DOHH2 (cell line): ENCODE measurements around the gene PCDH15.

Experiments
- H3F3A ChIP-seq: fragments of 200-600 bp; sonication (generic), shearing (Covaris generic); 2 replicates; pipeline ENCODE4 v1.6.0; 2016; ENCODE audit warnings: antibody characterized with exemption, mild to moderate bottlenecking; ENCODE audit not compliant: control insufficient read depth, insufficient read depth
- H3K27ac ChIP-seq: fragments of 200-600 bp; sonication (generic); 2 replicates; pipeline ENCODE4 v1.5.1; 2014; ENCODE audit warnings: low read depth, mild to moderate bottlenecking, low read length, moderate library complexity
- H3K27me3 ChIP-seq: fragments of 200-600 bp; sonication (generic); 2 replicates; pipeline ENCODE4 v1.6.1; 2014; ENCODE audit warnings: mild to moderate bottlenecking, low read length, mixed read lengths; ENCODE audit not compliant: control insufficient read depth
- H3K36me3 ChIP-seq: fragments of 200-600 bp; sonication (generic); 2 replicates; pipeline ENCODE4 v1.6.1; 2014; ENCODE audit warnings: mild to moderate bottlenecking, low read length, moderate library complexity, mixed read lengths; ENCODE audit not compliant: control insufficient read depth
- H3K4me1 ChIP-seq: fragments of 200-600 bp; sonication (generic); 2 replicates; pipeline ENCODE4 v1.6.1; 2014; ENCODE audit warnings: mild to moderate bottlenecking, low read length, mixed read lengths; ENCODE audit not compliant: control insufficient read depth
- H3K4me2 ChIP-seq: fragments of 200-600 bp; sonication (generic); 2 replicates; pipeline ENCODE4 v1.6.0; 2014; ENCODE audit warnings: mild to moderate bottlenecking, low read length, moderate library complexity
- H3K4me3 ChIP-seq: fragments of 200-600 bp; sonication (generic); 2 replicates; pipeline ENCODE4 v1.5.1; 2014; ENCODE audit warnings: mild to moderate bottlenecking, low read length, mixed read lengths
- H3K79me2 ChIP-seq: fragments of 200-600 bp; sonication (generic); 2 replicates; pipeline ENCODE4 v1.6.1; 2014; ENCODE audit warnings: mild to moderate bottlenecking, low read length, mixed read lengths; ENCODE audit not compliant: control insufficient read depth
- H3K9me2 ChIP-seq: fragments of 200-600 bp; sonication (generic); replicated peaks from 2 replicates; pipeline ENCODE4 v1.6.1; 2014; ENCODE audit warnings: mild to moderate bottlenecking, low read length, mixed read lengths; ENCODE audit not compliant: control insufficient read depth
- H3K9me3 ChIP-seq: fragments of 200-600 bp; sonication (generic); 2 replicates; pipeline ENCODE4 v1.6.1; 2014; ENCODE audit warnings: antibody characterized with exemption, low read length, mixed read lengths; ENCODE audit not compliant: control insufficient read depth, insufficient read depth
- H4K20me1 ChIP-seq: fragments of 200-600 bp; sonication (generic); 2 replicates; pipeline ENCODE4 v1.6.0; 2014; ENCODE audit warnings: low read depth, mild to moderate bottlenecking, antibody characterized with exemption, low read length, moderate library complexity; ENCODE audit not compliant: control insufficient read depth, insufficient read depth
- CTCF ChIP-seq: fragments of 200-600 bp; sonication (generic); IDR thresholded peaks from one replicate; pipeline ENCODE4 v1.5.1; 2014; ENCODE audit warnings: antibody characterized with exemption, mild to moderate bottlenecking, low read depth, low read length; ENCODE audit not compliant: poor library complexity, severe bottlenecking
- EZH2phosphoT487 ChIP-seq: fragments of 200-600 bp; sonication (generic); IDR thresholded peaks from 2 replicates; pipeline ENCODE4 v1.6.1; 2017; ENCODE audit warnings: borderline replicate concordance, mild to moderate bottlenecking, antibody characterized with exemption, low read length, moderate library complexity, mixed read lengths

Gene PCDH15

GRCh38 chr10:54503863-54504262 lies 297.2 kb downstream of the PCDH15 start:
- H3K4me2 ChIP-seq, result no peak overlapping the region
- no peaks in the 10 kb centered on the region for H3K9me2 ChIP-seq
- H3K79me2 ChIP-seq, result no peaks in the 10 kb centered on the region
- no peaks in the 10 kb centered on the region for H3K9me3 ChIP-seq
- no peaks in the 10 kb centered on the region for H4K20me1 ChIP-seq
- H3K27ac ChIP-seq, result no peak overlapping the region
- H3K4me1 ChIP-seq, result no peaks in the 10 kb centered on the region
- H3K27me3 ChIP-seq, result no peaks in the 10 kb centered on the region
- no peaks in the 10 kb centered on the region for H3F3A ChIP-seq
- H3K36me3 ChIP-seq, result no peaks in the 10 kb centered on the region
- TF ChIP-seq CTCF, result no peak
- no peak for TF ChIP-seq EZH2phosphoT487
- H3K4me3 ChIP-seq, result no peak overlapping the region

- H3K4me2 ChIP-seq, result no peak overlapping the region
- H3K4me1 ChIP-seq, result no peaks in the 10 kb centered on the region
- TF ChIP-seq CTCF, result no peak
- no peak for TF ChIP-seq EZH2phosphoT487
- H3F3A ChIP-seq, result no peaks in the 10 kb centered on the region
- no peak overlapping the region for H3K4me3 ChIP-seq
- H3K79me2 ChIP-seq, result no peaks in the 10 kb centered on the region
- H3K36me3 ChIP-seq, result no peaks in the 10 kb centered on the region
- no peak overlapping the region for H3K27ac ChIP-seq
- no peaks in the 10 kb centered on the region for H3K9me2 ChIP-seq
- no peaks in the 10 kb centered on the region for H3K27me3 ChIP-seq
- peaks cover 2% of the 10 kb centered on the region; the same call in 1 of the 2 replicates for H3K9me3 ChIP-seq
- no peaks in the 10 kb centered on the region for H4K20me1 ChIP-seq
These were observed 299.1 kb downstream of the PCDH15 start for GRCh38 chr10:54501929-54502328.

GRCh38 chr10:54496852-54497251 lies 304.2 kb downstream of the PCDH15 start:
- Histone ChIP-seq H4K20me1 (no peaks in the 10 kb centered on the region), H3K9me2 (no peaks in the 10 kb centered on the region), H3K27ac (no peak overlapping the region), H3K79me2 (no peaks in the 10 kb centered on the region), H3F3A (no peaks in the 10 kb centered on the region), H3K4me1 (no peaks in the 10 kb centered on the region), H3K9me3 (peaks cover 3% of the 10 kb centered on the region; the same call in 1 of the 2 replicates), H3K4me2 (no peak overlapping the region), H3K36me3 (no peaks in the 10 kb centered on the region), H3K27me3 (no peaks in the 10 kb centered on the region), H3K4me3 (no peak overlapping the region)
- TF ChIP-seq CTCF (no peak), EZH2phosphoT487 (no peak)

- H3K4me3 ChIP-seq, result no peak overlapping the region
- H3F3A ChIP-seq, result no peaks in the 10 kb centered on the region
- H4K20me1 ChIP-seq, result no peaks in the 10 kb centered on the region
- no peaks in the 10 kb centered on the region for H3K27me3 ChIP-seq
- TF ChIP-seq EZH2phosphoT487 (no peak), CTCF (no peak)
- H3K9me2 ChIP-seq, result no peaks in the 10 kb centered on the region
- H3K27ac ChIP-seq, result no peak overlapping the region
- no peaks in the 10 kb centered on the region for H3K79me2 ChIP-seq
- H3K4me2 ChIP-seq, result no peak overlapping the region
- H3K4me1 ChIP-seq, result no peaks in the 10 kb centered on the region
- H3K36me3 ChIP-seq, result no peaks in the 10 kb centered on the region
- no peaks in the 10 kb centered on the region for H3K9me3 ChIP-seq
These were observed 313.3 kb downstream of the PCDH15 start for GRCh38 chr10:54487743-54488142.
